Neuronal stem cell (in vitro differentiated cells): ENCODE results near the gene YBX2.

Experiments
- DNase-seq: peaks from one replicate; pipeline ENCODE4 v3.0.0-alpha.2; 2013; ENCODE audit warnings: low spot score
- H2AFZ ChIP-seq: one replicate; pipeline ENCODE4 v1.6.1; 2013; ENCODE audit warnings: mild to moderate bottlenecking, low read length, inconsistent platforms
- H2AK5ac ChIP-seq: 2 replicates; pipeline ENCODE4 v1.6.1; 2013; ENCODE audit warnings: low read depth, mild to moderate bottlenecking, inconsistent platforms, low read length, moderate library complexity, mixed read lengths
- H2BK120ac ChIP-seq: 2 replicates; pipeline ENCODE4 v1.6.1; 2013; ENCODE audit warnings: low read depth, mild to moderate bottlenecking, inconsistent platforms, low read length, moderate library complexity, mixed read lengths
- H2BK12ac ChIP-seq: one replicate; pipeline ENCODE4 v1.6.1; 2013; ENCODE audit warnings: low read length, inconsistent platforms
- H2BK15ac ChIP-seq: 2 replicates; pipeline ENCODE4 v1.6.1; 2013; ENCODE audit warnings: mild to moderate bottlenecking, low read length, inconsistent platforms, mixed read lengths
- H2BK5ac ChIP-seq: one replicate; pipeline ENCODE4 v1.6.1; 2013; ENCODE audit warnings: inconsistent platforms, mild to moderate bottlenecking, low read length, moderate library complexity
- H3K14ac ChIP-seq: one replicate; pipeline ENCODE4 v1.6.1; 2013; ENCODE audit warnings: low read length, inconsistent platforms
- H3K18ac ChIP-seq: 2 replicates; pipeline ENCODE4 v1.6.1; 2013; ENCODE audit warnings: low read length, inconsistent platforms
- H3K23ac ChIP-seq: 2 replicates; pipeline ENCODE4 v1.6.1; 2013; ENCODE audit warnings: low read depth, mild to moderate bottlenecking, mixed read lengths, low read length, inconsistent platforms; ENCODE audit not compliant: poor library complexity
- H3K27ac ChIP-seq: replicated peaks from 3 replicates; pipeline ENCODE4 v1.5.1; 2013; ENCODE audit warnings: low read length, inconsistent platforms
- H3K27me3 ChIP-seq, 3 experiments: 2 replicates each; pipeline ENCODE4 v1.6.1; 2013; ENCODE audit warnings: low read length in 3 of 3, mild to moderate bottlenecking in 2 of 3, inconsistent platforms in 1 of 3, low read depth in 1 of 3, mixed read lengths in 1 of 3, moderate library complexity in 1 of 3; ENCODE audit not compliant: control insufficient read depth in 3 of 3, insufficient read depth in 3 of 3
- H3K36me3 ChIP-seq, 2 donors: replicated peaks in 1 of 2; 2 replicates each; pipeline ENCODE4 v1.6.1; 2013; ENCODE audit warnings: low read length in 2 of 2; ENCODE audit not compliant: control insufficient read depth in 2 of 2, insufficient read depth in 2 of 2
- H3K4ac ChIP-seq: 2 replicates; pipeline ENCODE4 v1.6.1; 2013; ENCODE audit warnings: inconsistent platforms, mild to moderate bottlenecking, low read length, moderate library complexity
- H3K4me1 ChIP-seq, 2 donors: 1 replicate in 1 of 2; 2 replicates in 1 of 2; pipeline ENCODE4 v1.6.1; 2013; ENCODE audit warnings: low read length in 2 of 2, low read depth in 1 of 2; ENCODE audit not compliant: control insufficient read depth in 2 of 2, insufficient read depth in 1 of 2
- H3K4me2 ChIP-seq: one replicate; pipeline ENCODE4 v1.6.1; 2013; ENCODE audit warnings: mild to moderate bottlenecking, low read length, inconsistent platforms; ENCODE audit not compliant: insufficient read depth, poor library complexity, severe bottlenecking
- H3K4me3 ChIP-seq, 2 donors: 2 replicates each; pipeline ENCODE4 v1.5.1; 2013; ENCODE audit warnings: low read length in 2 of 2, mild to moderate bottlenecking in 2 of 2, inconsistent platforms in 1 of 2, moderate library complexity in 1 of 2
- H3K79me1 ChIP-seq: one replicate; pipeline ENCODE4 v1.6.1; 2013; ENCODE audit warnings: low read depth, mild to moderate bottlenecking, inconsistent platforms, low read length, moderate library complexity
- H3K9ac ChIP-seq: one replicate; pipeline ENCODE4 v1.6.1; 2013; ENCODE audit warnings: mild to moderate bottlenecking, low read depth, low read length, inconsistent platforms; ENCODE audit not compliant: poor library complexity
- H3K9me3 ChIP-seq, 2 donors: replicated peaks in 1 of 2; 2 replicates each; pipeline versions ENCODE3 to v1.6.1; 2013; ENCODE audit warnings: low read length in 2 of 2, mild to moderate bottlenecking in 2 of 2, inconsistent platforms in 1 of 2, low read depth in 1 of 2, mixed read lengths in 1 of 2, moderate library complexity in 1 of 2; ENCODE audit not compliant: control insufficient read depth in 2 of 2, insufficient read depth in 1 of 2
- H4K8ac ChIP-seq: one replicate; pipeline ENCODE4 v1.6.1; 2013; ENCODE audit warnings: low read depth, mild to moderate bottlenecking, inconsistent platforms, low read length, moderate library complexity
- H4K91ac ChIP-seq: one replicate; pipeline ENCODE4 v1.6.1; 2013; ENCODE audit warnings: low read length, low read depth, mild to moderate bottlenecking, inconsistent platforms; ENCODE audit not compliant: poor library complexity
- WGBS, 2 donors: extraction: QIAGEN DNeasy Blood & Tissue Kit; methylation state at CpG; one replicate each; pipeline ENCODE4 v1.1.7; 2013; ENCODE audit warnings: missing lambda C conversion rate in 2 of 2, mixed read lengths in 1 of 2; ENCODE audit not compliant: insufficient read length in 2 of 2, insufficient replicate concordance in 1 of 2; ENCODE audit errors: extremely low coverage in 2 of 2; 5-methylcytosine and 5-hydroxymethylcytosine counted together

The YBX2 gene

DNA sequence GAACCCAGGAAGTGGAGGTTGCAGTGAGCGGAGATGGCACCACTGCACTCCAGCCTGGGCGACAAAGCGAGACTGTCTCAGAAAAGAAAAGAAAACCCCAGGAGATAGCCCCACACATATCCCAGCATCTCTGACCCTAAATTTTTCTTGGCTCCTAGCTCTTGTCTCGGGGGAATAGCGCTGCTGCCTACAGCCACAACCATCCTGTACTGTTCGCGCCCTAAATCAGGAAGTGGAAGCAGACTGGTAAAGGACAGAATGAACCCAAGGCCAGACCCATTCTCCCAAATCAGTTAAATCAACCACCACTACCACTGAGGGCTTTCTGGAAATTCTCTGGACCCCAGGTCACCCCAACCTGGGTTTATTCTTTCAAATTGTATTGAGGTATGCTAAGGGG, 44.6 kb downstream of the YBX2 start:
- Histone ChIP-seq H2AFZ (no peak overlapping the region), H3K9me3 (no peaks in the 10 kb centered on the region), H3K4me3 (peak overlapping the region in 1 of 2 donors; percentile 64), H2BK12ac (no peak overlapping the region), H2BK5ac (no peak overlapping the region), H3K18ac (no peak overlapping the region), H4K8ac (no peak overlapping the region), H3K14ac (no peak overlapping the region), H2BK120ac (no peak overlapping the region), H3K27me3 (no peaks in the 10 kb centered on the region), H2BK15ac (no peak overlapping the region), H3K27ac (no peak overlapping the region), H3K4me1 (peaks cover 11 to 13% of the 10 kb centered on the region in 2 donors), H3K23ac (no peak overlapping the region), H3K4me2 (peak overlapping the region; percentile 92), H3K36me3 (peaks cover 17 to 48% of the 10 kb centered on the region in 2 donors), H4K91ac (no peak overlapping the region), H3K9ac (no peak overlapping the region), H3K4ac (no peak overlapping the region), H2AK5ac (no peak overlapping the region), H3K79me1 (peaks cover 15% of the 10 kb centered on the region)
- no peak for DNase-seq
- no CpG with 5 or more reads among the region's 7 CpGs for WGBS, 2 donors

DNA sequence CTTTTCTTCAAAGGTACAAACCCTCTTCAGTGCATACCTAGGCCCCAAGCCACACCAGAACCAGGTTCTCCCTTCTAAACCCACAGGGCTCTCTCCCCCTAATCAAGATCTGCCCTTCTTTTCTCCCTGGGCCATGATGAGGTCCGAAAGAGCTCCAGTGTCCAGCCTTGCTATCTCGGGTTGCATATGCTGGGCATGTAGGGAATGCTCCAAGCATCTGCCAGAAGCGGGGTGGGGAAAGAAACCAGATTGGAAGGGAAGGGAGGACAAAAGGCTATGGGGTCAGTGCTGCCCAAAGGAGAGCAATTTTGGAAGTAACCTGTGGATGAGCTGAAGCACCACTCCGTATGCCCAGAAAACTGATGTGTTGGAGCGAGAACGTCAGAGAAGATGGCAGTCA, 45.2 kb downstream of the YBX2 start:
- H3K4me3 ChIP-seq = peak overlapping the region; percentile 0 to 1
- no peak overlapping the region for H4K91ac ChIP-seq
- no CpG with 5 or more reads among the region's 6 CpGs for WGBS, 2 donors
- no peak overlapping the region for H2AFZ ChIP-seq
- peaks cover 11 to 13% of the 10 kb centered on the region in 2 donors for H3K4me1 ChIP-seq
- no peaks in the 10 kb centered on the region for H3K27me3 ChIP-seq
- no peak overlapping the region for H3K4me2 ChIP-seq
- H3K18ac ChIP-seq = no peak overlapping the region
- H3K79me1 ChIP-seq = peaks cover 15% of the 10 kb centered on the region
- no peak overlapping the region for H3K9ac ChIP-seq
- H4K8ac ChIP-seq = no peak overlapping the region
- no peak overlapping the region for H3K27ac ChIP-seq
- H3K14ac ChIP-seq = no peak overlapping the region
- DNase-seq = no peak
- no peak overlapping the region for H2AK5ac ChIP-seq
- no peak overlapping the region for H2BK15ac ChIP-seq
- H3K9me3 ChIP-seq = no peaks in the 10 kb centered on the region
- no peak overlapping the region for H3K4ac ChIP-seq
- H3K36me3 ChIP-seq = peaks cover 19 to 48% of the 10 kb centered on the region in 2 donors
- H3K23ac ChIP-seq = no peak overlapping the region
- H2BK12ac ChIP-seq = no peak overlapping the region
- H2BK120ac ChIP-seq = no peak overlapping the region
- H2BK5ac ChIP-seq = no peak overlapping the region

DNA sequence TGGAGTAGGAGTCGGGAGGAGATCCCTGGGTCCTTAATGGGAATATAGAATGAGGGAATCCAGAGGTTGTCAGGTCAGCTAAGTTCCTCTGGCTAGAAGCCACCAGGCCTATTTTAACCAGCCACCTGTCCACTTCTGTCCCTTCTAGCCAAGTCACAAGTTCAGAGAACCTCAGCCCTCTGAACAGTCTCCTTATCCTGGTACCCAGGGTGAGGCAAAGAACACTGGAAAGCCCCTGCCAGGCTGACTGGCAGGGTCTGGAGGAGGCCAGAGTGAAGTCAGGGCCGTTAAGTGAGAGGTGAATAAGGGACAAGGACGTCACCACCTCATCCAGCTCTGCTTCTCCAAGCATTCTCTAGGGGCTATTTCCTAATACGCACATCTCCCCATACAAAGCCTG, 45.6 kb downstream of the YBX2 start:
- Histone ChIP-seq H4K8ac (no peak overlapping the region), H3K14ac (no peak overlapping the region), H2AK5ac (no peak overlapping the region), H3K79me1 (peaks cover 15% of the 10 kb centered on the region), H2BK12ac (no peak overlapping the region), H2BK120ac (no peak overlapping the region), H3K9me3 (no peaks in the 10 kb centered on the region), H4K91ac (no peak overlapping the region), H3K23ac (no peak overlapping the region), H3K9ac (no peak overlapping the region), H3K27ac (no peak overlapping the region), H3K4me2 (no peak overlapping the region), H3K4me1 (peaks cover 11 to 13% of the 10 kb centered on the region in 2 donors), H2BK5ac (no peak overlapping the region), H3K4me3 (no peak overlapping the region), H3K4ac (no peak overlapping the region), H3K18ac (no peak overlapping the region), H3K27me3 (no peaks in the 10 kb centered on the region), H2AFZ (no peak overlapping the region), H2BK15ac (no peak overlapping the region), H3K36me3 (peaks cover 22 to 49% of the 10 kb centered on the region in 2 donors)
- DNase-seq = no peak
- no CpG with 5 or more reads among the region's 4 CpGs for WGBS, 2 donors

DNA sequence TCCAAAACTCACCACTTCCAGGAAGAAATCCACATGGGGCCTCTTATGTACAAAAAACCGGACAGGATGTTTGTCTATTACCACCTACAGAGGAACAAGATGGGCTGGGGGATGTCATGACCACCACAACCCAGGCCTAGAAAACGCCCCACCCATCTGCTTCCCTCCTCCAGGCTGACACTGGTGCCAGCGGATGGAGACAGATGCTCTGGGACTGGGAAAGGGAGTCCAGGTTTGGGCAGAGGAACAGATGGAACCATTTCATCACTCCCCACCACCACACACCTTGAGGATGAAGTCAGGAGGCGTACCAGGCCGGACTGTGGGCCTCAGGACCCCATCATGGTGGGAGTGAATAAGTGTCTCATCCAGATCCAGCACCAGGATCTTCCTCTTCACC, 47.7 kb downstream of the YBX2 start:
- peaks cover 22 to 51% of the 10 kb centered on the region in 2 donors for H3K36me3 ChIP-seq
- H3K4me2 ChIP-seq = no peak overlapping the region
- no peak overlapping the region for H4K8ac ChIP-seq
- no peak for DNase-seq
- no peak overlapping the region for H4K91ac ChIP-seq
- no peak overlapping the region for H3K27ac ChIP-seq
- H2AK5ac ChIP-seq = no peak overlapping the region
- no peak overlapping the region for H3K4ac ChIP-seq
- H3K79me1 ChIP-seq = peaks cover 16% of the 10 kb centered on the region
- peaks cover 10 to 17% of the 10 kb centered on the region in 2 donors for H3K4me1 ChIP-seq
- no peak overlapping the region for H3K14ac ChIP-seq
- no peak overlapping the region for H2BK15ac ChIP-seq
- H2BK12ac ChIP-seq = no peak overlapping the region
- H3K9me3 ChIP-seq = no peaks in the 10 kb centered on the region
- no peak overlapping the region for H2AFZ ChIP-seq
- H2BK5ac ChIP-seq = no peak overlapping the region
- no peak overlapping the region for H3K4me3 ChIP-seq
- H2BK120ac ChIP-seq = no peak overlapping the region
- H3K9ac ChIP-seq = no peak overlapping the region
- no peak overlapping the region for H3K23ac ChIP-seq
- no peak overlapping the region for H3K18ac ChIP-seq
- WGBS, 2 donors = no CpG with 5 or more reads among the region's 5 CpGs
- H3K27me3 ChIP-seq = no peaks in the 10 kb centered on the region
